GM12872 (cell line): ENCODE measurements around the gene ISCU.

ENCODE experiments used
- TF ChIP-seq, protein P1 (sequence below): IDR thresholded peaks from 3 replicates; pipeline ENCODE4 v1.5.1; 2011; ENCODE audit warnings: low read depth, mild to moderate bottlenecking, low read length, moderate library complexity; ENCODE audit not compliant: insufficient read depth

The ISCU gene

DNA sequence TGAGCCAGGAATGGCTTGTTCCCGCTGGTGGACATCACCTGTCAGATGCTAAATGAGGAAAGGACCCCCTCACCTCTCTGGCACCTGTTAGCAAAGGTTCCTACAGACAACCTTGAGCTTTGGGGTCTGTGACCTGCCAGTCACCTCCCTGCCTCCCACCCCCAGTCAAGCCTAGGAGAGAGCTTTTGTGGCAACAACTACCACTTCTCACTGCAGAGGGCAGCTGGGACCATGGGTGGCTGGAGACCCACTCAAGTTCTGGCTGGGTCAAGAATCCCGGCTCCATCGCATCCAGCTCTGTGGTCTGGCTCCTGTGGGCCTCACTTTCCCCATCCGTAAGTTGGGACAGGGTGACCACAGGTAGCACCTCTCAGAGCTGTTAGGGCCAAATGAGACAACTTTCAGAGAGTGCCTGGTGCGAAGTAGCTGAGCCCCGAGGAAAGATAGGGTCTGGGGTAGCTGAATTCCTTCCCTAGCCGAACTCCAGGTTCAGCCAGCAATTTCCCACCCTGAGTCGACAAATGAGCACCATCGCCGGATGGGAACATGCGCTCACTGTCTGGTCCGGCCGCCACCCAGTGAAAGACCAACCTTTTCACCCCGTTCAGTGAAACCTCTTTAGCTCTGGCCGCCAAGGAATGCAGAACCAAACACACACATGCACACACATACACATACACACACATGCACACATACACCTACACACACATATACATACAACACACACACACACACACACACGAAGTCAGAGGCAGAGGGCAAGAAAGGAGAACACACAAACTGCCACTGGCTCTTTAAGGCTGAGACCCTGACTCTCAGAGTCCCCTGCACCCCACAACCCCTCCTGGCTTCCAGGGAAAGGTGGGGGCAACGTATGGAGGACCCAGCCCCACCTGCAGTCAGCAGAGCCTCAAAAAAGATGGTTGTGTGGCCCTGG lies 33.6 kb downstream of the ISCU start:
- TF ChIP-seq, protein P1, sequence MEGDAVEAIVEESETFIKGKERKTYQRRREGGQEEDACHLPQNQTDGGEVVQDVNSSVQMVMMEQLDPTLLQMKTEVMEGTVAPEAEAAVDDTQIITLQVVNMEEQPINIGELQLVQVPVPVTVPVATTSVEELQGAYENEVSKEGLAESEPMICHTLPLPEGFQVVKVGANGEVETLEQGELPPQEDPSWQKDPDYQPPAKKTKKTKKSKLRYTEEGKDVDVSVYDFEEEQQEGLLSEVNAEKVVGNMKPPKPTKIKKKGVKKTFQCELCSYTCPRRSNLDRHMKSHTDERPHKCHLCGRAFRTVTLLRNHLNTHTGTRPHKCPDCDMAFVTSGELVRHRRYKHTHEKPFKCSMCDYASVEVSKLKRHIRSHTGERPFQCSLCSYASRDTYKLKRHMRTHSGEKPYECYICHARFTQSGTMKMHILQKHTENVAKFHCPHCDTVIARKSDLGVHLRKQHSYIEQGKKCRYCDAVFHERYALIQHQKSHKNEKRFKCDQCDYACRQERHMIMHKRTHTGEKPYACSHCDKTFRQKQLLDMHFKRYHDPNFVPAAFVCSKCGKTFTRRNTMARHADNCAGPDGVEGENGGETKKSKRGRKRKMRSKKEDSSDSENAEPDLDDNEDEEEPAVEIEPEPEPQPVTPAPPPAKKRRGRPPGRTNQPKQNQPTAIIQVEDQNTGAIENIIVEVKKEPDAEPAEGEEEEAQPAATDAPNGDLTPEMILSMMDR = no peak

DNA sequence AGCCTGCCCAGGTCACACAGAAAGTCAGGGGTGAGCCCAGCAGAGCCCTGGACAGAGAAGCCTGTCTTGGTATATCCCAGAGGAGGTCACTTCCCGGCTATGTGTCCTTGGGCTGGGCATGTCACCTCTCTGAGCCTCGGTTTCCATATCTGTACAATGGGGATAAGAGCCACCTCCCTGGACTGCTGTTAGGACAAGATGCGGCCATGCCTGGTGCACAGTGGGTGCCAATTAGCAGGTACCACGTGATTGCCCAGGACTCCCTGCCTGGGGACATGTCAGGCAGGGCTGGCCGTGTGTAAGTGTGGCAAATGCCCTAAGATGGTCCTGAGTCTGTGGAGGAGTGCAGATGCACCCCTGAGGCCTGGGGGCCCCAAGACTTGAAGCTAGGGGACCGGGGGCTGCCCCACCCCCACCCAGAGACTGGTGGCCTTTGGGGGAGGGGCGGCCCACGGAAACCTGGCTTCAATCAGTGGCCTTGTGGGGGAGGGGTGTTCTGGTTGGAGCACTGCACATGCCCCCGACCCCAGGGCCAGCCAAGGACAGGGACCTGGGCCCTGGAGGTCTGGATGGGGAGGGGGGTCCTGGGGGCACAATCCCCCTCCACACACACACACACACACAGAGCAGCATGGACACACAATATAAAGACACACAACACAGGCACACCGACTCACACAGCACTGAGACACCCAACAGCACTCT lies 34.6 kb downstream of the ISCU start:
- TF ChIP-seq, protein P1 = no peak

DNA sequence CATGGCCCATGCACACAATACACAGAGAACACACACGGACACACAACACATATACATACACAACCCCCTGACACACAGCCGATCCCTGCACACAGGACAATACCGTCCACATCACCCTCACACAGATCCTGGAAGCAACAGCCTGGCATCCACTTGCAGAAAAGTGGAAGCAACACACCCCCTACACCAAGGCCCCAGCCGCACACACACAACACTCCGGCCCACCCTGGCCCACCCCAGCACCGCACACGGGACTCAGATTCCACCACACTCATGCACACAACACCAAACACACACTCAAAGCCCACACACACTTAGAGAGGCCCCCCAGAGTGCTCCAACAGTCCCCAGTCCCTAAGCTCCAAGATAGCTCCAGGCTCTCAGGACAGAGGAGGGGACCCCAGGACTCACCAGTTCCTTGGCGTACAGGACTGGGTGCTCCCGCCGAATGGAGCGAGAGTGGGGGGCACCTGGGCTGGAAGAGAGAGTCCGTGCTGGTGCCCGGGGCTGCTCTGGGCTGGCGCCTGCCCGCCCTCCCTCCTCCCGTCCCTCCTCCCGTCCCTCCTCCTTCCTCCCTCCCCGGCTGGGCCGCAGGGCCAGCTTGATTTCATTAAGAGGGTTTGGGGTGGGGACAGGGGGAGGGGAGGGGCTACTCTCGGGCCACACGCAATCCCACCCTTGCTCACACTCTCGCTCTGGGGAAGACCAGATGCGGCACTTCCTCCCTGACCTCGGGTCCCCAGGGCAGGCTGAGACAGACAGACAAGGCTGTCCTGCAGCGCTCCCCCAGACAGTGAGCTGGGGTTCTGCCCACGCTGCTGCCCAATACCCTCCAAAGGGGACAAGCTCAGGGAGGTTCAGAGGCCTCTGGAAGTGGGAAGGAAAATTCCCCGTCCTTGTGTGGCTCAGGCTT lies 35.4 kb downstream of the ISCU start, which contains the start of gene TMEM119:
Gene TMEM119, minus strand, starts transcription at position 526 of the 913 bp plus-strand sequence. CDS start 5,701 bp downstream, outside the sequence.
- TF ChIP-seq, protein P1 = no peak

DNA sequence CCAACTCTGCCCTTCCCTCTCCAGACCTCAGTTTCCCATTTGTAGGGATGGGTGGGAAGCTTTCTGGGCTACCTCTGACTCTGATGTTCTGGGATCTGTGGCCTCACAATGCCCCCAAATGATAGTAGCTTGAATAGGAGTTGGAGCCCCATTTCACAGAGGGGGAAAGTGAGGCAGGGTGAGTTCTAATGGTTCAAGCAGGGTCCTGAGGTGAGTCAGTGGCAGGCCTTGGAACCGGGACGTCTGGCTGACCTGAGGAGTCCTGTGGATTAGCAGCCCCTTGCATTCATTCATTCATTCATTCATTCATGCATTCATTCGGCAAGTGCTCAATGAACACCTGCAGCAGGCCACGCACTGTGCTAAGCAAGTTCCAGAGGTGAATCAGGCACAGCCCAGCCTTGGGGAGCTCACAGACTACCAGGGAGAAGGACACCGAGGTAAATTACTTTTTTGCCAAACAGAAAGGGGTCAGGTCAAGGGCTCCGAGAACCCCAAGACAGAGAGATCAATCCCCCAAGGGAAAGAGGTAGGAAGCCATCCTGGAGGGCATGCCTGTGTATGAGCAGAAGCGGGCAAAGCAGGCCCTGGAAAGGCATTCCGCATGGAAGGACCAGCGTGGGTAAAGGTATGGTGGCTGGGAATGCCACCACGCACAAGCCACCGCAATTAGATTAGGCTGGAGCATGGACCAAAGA lies 36.3 kb downstream of the ISCU start:
- TF ChIP-seq, protein P1 = no peak

DNA sequence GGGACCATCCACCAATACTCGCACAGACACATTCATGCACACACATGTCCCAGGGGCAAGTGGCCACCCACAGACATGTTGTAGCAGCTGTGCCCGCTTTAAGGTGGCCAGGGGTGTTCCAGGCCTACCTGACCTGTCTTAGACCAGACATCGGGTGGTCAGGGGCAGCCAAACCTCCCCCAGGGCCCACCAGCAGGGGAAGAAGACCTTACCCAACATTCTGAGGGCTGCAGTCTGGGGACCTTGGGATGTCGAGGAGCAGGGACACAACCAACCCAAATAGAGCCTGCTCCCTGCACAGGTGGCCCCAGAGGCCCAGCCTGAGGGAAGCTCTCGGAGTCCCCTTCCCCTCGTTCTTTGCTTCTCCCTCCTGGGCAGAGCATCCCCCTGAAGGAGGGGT lies 37.1 kb downstream of the ISCU start:
- TF ChIP-seq, protein P1 = no peak

DNA sequence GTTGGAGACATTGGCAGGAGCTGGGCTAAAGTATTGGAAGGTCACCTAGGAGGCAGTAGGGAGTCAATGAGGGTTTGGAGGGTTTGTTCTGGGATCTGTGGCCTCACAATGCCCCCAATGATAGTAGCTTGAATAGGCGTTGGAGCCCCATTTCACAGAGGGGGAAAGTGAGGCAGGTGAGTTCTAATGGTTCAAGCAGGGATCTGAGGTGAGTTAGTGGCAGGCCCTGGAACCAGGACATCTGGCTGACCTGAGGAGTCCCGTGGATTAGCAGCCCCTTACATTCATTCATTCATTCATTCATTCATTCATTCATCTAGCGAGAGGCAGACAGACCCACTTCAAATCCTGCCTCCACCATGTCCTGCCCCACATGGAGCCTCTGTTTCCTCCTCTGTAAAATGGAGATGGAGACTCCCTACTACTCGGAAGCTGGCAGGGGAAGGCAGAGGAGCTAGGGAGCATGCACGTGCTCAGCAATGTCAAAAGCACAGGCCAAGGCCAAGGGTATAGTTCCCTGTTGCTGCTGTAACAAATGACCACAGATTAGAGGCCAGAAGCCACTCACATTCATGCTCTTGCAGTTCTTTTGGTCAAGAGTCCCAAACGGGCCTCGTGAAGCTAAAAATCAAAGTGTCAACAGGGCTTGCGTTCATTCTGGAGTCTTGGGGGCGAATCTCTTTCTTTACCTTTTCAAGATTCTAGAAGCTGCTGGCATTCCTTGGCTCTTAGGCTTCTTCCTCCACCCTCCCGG lies 37.7 kb downstream of the ISCU start:
- TF ChIP-seq, protein P1 = no peak
